ENCODE measurements around the gene IL1RAPL2.
"Not testable (repeated sequence)": the region's sequence is repeated elsewhere in the genome, so short reads cannot be mapped to it uniquely, and the experiment has no call there.

IL1RAPL2 gene

GRCh38 chrX:104565791-104566680 is at the start of gene IL1RAPL2:
TSS of gene IL1RAPL2 (plus strand) at chrX:104566199.
- DNase-seq (ENCODE audit: low read depth, low spot score) = no peak

- no peak for DNase-seq (ENCODE audit: low read depth, low spot score)
Observed at GRCh38 chrX:104522386-104522785, 43.6 kb upstream of the IL1RAPL2 start.

- no peak for DNase-seq (ENCODE audit: low read depth, low spot score)
Observed at GRCh38 chrX:104523858-104524257, 42.1 kb upstream of the IL1RAPL2 start.

- no peak for DNase-seq (ENCODE audit: low read depth, low spot score)
Observed at GRCh38 chrX:104539081-104539480, 26.9 kb upstream of the IL1RAPL2 start.

GRCh38 chrX:104542447-104542846 is 23.6 kb upstream of the IL1RAPL2 start:
- DNase-seq (ENCODE audit: low read depth, low spot score) = not testable (repeated sequence)

- DNase-seq (ENCODE audit: low read depth, low spot score) = no peak
Observed at GRCh38 chrX:104564335-104564734, 1.7 kb upstream of the IL1RAPL2 start.

- no peak for DNase-seq (ENCODE audit: low read depth, low spot score)
Observed at GRCh38 chrX:104564921-104565703, 887 bp upstream of the IL1RAPL2 start.

- no peak for DNase-seq (ENCODE audit: low read depth, low spot score)
Observed at GRCh38 chrX:104566681-104567501, 892 bp downstream of the IL1RAPL2 start.

GRCh38 chrX:104567506-104567905 is 1.5 kb downstream of the IL1RAPL2 start:
- DNase-seq (ENCODE audit: low read depth, low spot score) = no peak

GRCh38 chrX:104568304-104568915 is 2.4 kb downstream of the IL1RAPL2 start:
- DNase-seq (ENCODE audit: low read depth, low spot score) = no peak

GRCh38 chrX:104618106-104618895 is 52.3 kb downstream of the IL1RAPL2 start:
- DNase-seq (ENCODE audit: low read depth, low spot score) = no peak

GRCh38 chrX:104621781-104622180 is 55.8 kb downstream of the IL1RAPL2 start:
- no peak for DNase-seq (ENCODE audit: low read depth, low spot score)

GRCh38 chrX:104641176-104641575 is 75.2 kb downstream of the IL1RAPL2 start:
- no peak for DNase-seq (ENCODE audit: low read depth, low spot score)

- no peak for DNase-seq (ENCODE audit: low read depth, low spot score)
Observed at GRCh38 chrX:104647084-104647483, 81.1 kb downstream of the IL1RAPL2 start.

- DNase-seq (ENCODE audit: low read depth, low spot score) = no peak
Observed at GRCh38 chrX:104659005-104659744, 93.2 kb downstream of the IL1RAPL2 start.

- no peak for DNase-seq (ENCODE audit: low read depth, low spot score)
Observed at GRCh38 chrX:104660092-104660491, 94.1 kb downstream of the IL1RAPL2 start.

- DNase-seq (ENCODE audit: low read depth, low spot score) = no peak
Observed at GRCh38 chrX:104662694-104663093, 96.7 kb downstream of the IL1RAPL2 start.

- no peak for DNase-seq (ENCODE audit: low read depth, low spot score)
Observed at GRCh38 chrX:104665691-104666090, 99.7 kb downstream of the IL1RAPL2 start.

GRCh38 chrX:104668550-104668949 is 102.6 kb downstream of the IL1RAPL2 start:
- no peak for DNase-seq (ENCODE audit: low read depth, low spot score)

- no peak for DNase-seq (ENCODE audit: low read depth, low spot score)
Observed at GRCh38 chrX:104669063-104669462, 103.1 kb downstream of the IL1RAPL2 start.

Data from activated CD4-positive, CD25-positive, alpha-beta regulatory T cell treated with anti-CD3 and anti-CD28 coated beads, Interleukin-2, amount 50 U/mL, for 16 hours (primary cell).